OCI-LY1 (cell line): ENCODE data around the gene RBM44.

ENCODE experiments used
- H2AFZ ChIP-seq: fragments of 200-600 bp; sonication (generic), shearing (Covaris generic); 2 replicates; pipeline ENCODE4 v1.6.0; 2014; ENCODE audit warnings: antibody characterized with exemption, mild to moderate bottlenecking, low read length
- H3F3A ChIP-seq: fragments of 200-600 bp; sonication (generic), shearing (Covaris generic); 2 replicates; pipeline ENCODE4 v1.6.0; 2014; ENCODE audit warnings: mild to moderate bottlenecking, antibody characterized with exemption, low read length, moderate library complexity; ENCODE audit not compliant: insufficient read depth
- H3K27ac ChIP-seq: fragments of 200-600 bp; sonication (generic); 2 replicates; pipeline ENCODE4 v1.5.1; 2014; ENCODE audit warnings: low read length, mixed run types, mild to moderate bottlenecking, low read depth; ENCODE audit not compliant: poor library complexity, severe bottlenecking
- H3K27me3 ChIP-seq: fragments of 200-600 bp; sonication (generic); 2 replicates; pipeline ENCODE4 v1.6.0; 2014; ENCODE audit warnings: antibody characterized with exemption, mild to moderate bottlenecking, low read length, moderate library complexity; ENCODE audit not compliant: insufficient read depth
- H3K36me3 ChIP-seq: fragments of 200-600 bp; sonication (generic); 2 replicates; pipeline ENCODE4 v1.6.1; 2014; ENCODE audit warnings: mild to moderate bottlenecking, antibody characterized with exemption, low read length, moderate library complexity, mixed read lengths; ENCODE audit not compliant: insufficient read depth
- H3K4me1 ChIP-seq: fragments of 200-600 bp; sonication (generic); 2 replicates; pipeline ENCODE4 v1.5.1; 2014; ENCODE audit warnings: mild to moderate bottlenecking, low read length, moderate library complexity; ENCODE audit not compliant: insufficient read depth, severe bottlenecking
- H3K4me2 ChIP-seq: fragments of 200-600 bp; sonication (generic), shearing (Covaris generic); 2 replicates; pipeline ENCODE4 v1.6.1; 2014; ENCODE audit warnings: low read length
- H3K4me3 ChIP-seq: fragments of 200-600 bp; sonication (generic); 2 replicates; pipeline ENCODE4 v1.5.1; 2014; ENCODE audit warnings: low read length, low read depth, mild to moderate bottlenecking, mixed read lengths; ENCODE audit not compliant: poor library complexity, severe bottlenecking
- H3K79me2 ChIP-seq: fragments of 200-600 bp; shearing (Covaris generic); 2 replicates; pipeline ENCODE4 v1.6.1; 2016; ENCODE audit warnings: mixed run types, low read length, mixed read lengths; ENCODE audit not compliant: insufficient read depth
- H3K9ac ChIP-seq: fragments of 200-600 bp; sonication (generic), shearing (Covaris generic); 2 replicates; pipeline ENCODE4 v1.6.1; 2014; ENCODE audit warnings: mild to moderate bottlenecking, low read length, mixed read lengths
- H3K9me2 ChIP-seq: fragments of 200-600 bp; sonication (generic), shearing (Covaris generic); 2 replicates; pipeline ENCODE4 v1.6.1; 2014; ENCODE audit warnings: low read depth, mild to moderate bottlenecking, low read length, mixed read lengths
- H3K9me3 ChIP-seq: fragments of 200-600 bp; shearing (Covaris generic); 2 replicates; pipeline ENCODE4 v1.6.1; 2014; ENCODE audit warnings: low read length, mixed read lengths
- H4K20me1 ChIP-seq: fragments of 200-600 bp; sonication (generic), shearing (Covaris generic); 2 replicates; pipeline ENCODE4 v1.6.0; 2016; ENCODE audit warnings: mild to moderate bottlenecking, low read length; ENCODE audit not compliant: insufficient read depth
- EZH2 ChIP-seq: fragments of 200-600 bp; sonication (generic), shearing (Covaris generic); IDR thresholded peaks from 2 replicates; pipeline ENCODE4 v1.8.0; 2017; ENCODE audit warnings: borderline replicate concordance, mixed run types, mild to moderate bottlenecking, antibody characterized with exemption, low read length, moderate library complexity, mixed read lengths
- TF ChIP-seq, protein P1 (sequence below): fragments of 200-600 bp; sonication (generic), shearing (Covaris generic); IDR thresholded peaks from 2 replicates; pipeline ENCODE4 v1.5.1; 2017; ENCODE audit warnings: mild to moderate bottlenecking, antibody characterized with exemption, low read length, moderate library complexity, mixed read lengths

RBM44 gene

DNA sequence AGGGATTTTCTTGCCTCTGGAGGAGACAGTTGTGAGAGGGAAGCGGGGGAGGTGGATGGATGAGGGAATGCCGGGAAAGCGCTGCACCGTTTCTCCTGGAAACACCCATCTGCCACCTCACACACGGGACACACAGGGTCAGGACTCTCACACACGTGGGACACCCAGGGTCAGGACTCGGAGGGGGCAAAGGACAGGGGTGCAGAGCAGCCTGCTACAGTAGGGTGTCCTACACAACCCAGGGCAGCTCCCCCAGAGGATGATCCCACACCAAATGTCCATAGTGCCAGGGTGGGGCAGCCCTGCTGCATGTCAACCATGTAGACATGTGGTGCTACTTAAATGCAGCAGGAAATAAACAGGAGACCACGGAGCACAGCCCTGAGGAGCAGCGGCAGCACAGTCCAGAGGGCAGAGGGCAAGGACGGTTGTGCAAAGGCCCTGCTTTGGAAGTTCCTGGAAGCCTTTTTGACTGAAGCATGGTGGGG, 65.9 kb downstream of the RBM44 start:
- no peak overlapping the region for H3K27ac ChIP-seq
- no peak for TF ChIP-seq EZH2
- TF ChIP-seq, protein P1, sequence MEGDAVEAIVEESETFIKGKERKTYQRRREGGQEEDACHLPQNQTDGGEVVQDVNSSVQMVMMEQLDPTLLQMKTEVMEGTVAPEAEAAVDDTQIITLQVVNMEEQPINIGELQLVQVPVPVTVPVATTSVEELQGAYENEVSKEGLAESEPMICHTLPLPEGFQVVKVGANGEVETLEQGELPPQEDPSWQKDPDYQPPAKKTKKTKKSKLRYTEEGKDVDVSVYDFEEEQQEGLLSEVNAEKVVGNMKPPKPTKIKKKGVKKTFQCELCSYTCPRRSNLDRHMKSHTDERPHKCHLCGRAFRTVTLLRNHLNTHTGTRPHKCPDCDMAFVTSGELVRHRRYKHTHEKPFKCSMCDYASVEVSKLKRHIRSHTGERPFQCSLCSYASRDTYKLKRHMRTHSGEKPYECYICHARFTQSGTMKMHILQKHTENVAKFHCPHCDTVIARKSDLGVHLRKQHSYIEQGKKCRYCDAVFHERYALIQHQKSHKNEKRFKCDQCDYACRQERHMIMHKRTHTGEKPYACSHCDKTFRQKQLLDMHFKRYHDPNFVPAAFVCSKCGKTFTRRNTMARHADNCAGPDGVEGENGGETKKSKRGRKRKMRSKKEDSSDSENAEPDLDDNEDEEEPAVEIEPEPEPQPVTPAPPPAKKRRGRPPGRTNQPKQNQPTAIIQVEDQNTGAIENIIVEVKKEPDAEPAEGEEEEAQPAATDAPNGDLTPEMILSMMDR = no peak
- peaks cover 10% of the 10 kb centered on the region; the same call in 1 of the 2 replicates for H3K27me3 ChIP-seq
- no peak overlapping the region for H3K4me2 ChIP-seq
- H3K79me2 ChIP-seq = no peaks in the 10 kb centered on the region
- H3K4me3 ChIP-seq = no peak overlapping the region
- no peaks in the 10 kb centered on the region for H3K9me2 ChIP-seq
- no peaks in the 10 kb centered on the region for H4K20me1 ChIP-seq
- no peaks in the 10 kb centered on the region for H3K4me1 ChIP-seq
- no peak overlapping the region for H2AFZ ChIP-seq
- no peak overlapping the region for H3K9ac ChIP-seq
- no peaks in the 10 kb centered on the region for H3K36me3 ChIP-seq
- H3F3A ChIP-seq = no peaks in the 10 kb centered on the region
- no peaks in the 10 kb centered on the region for H3K9me3 ChIP-seq

- no peak for TF ChIP-seq EZH2
- TF ChIP-seq, protein P1 = no peak
- Histone ChIP-seq H3K27me3 (peaks cover 10% of the 10 kb centered on the region; the same call in 1 of the 2 replicates), H3K79me2 (no peaks in the 10 kb centered on the region), H3F3A (no peaks in the 10 kb centered on the region), H3K27ac (no peak overlapping the region), H2AFZ (no peak overlapping the region), H3K4me1 (no peaks in the 10 kb centered on the region), H3K4me2 (no peak overlapping the region), H3K9me2 (no peaks in the 10 kb centered on the region), H4K20me1 (no peaks in the 10 kb centered on the region), H3K36me3 (no peaks in the 10 kb centered on the region), H3K9ac (no peak overlapping the region), H3K9me3 (no peaks in the 10 kb centered on the region), H3K4me3 (no peak overlapping the region)
Measured at GRCh38 chr2:237864940-237865622, 66.5 kb downstream of the RBM44 start.

- peaks cover 10% of the 10 kb centered on the region; the same call in 1 of the 2 replicates for H3K27me3 ChIP-seq
- H3K79me2 ChIP-seq = no peaks in the 10 kb centered on the region
- H3K36me3 ChIP-seq = no peaks in the 10 kb centered on the region
- no peak overlapping the region for H2AFZ ChIP-seq
- H3K4me1 ChIP-seq = no peaks in the 10 kb centered on the region
- H3K4me2 ChIP-seq = no peak overlapping the region
- no peak overlapping the region for H3K9ac ChIP-seq
- no peaks in the 10 kb centered on the region for H4K20me1 ChIP-seq
- H3K4me3 ChIP-seq = no peak overlapping the region
- TF ChIP-seq, protein P1 = no peak
- TF ChIP-seq EZH2 = no peak
- no peaks in the 10 kb centered on the region for H3F3A ChIP-seq
- H3K9me2 ChIP-seq = no peaks in the 10 kb centered on the region
- H3K9me3 ChIP-seq = no peaks in the 10 kb centered on the region
- no peak overlapping the region for H3K27ac ChIP-seq
Measured at GRCh38 chr2:237865623-237866041, 67.1 kb downstream of the RBM44 start.
